VCaP (cell line): ENCODE measurements around the gene RUNX2.
"Not testable (repeated sequence)": the region's sequence is repeated elsewhere in the genome, so short reads cannot be mapped to it uniquely, and the experiment has no call there.

Experiments used
- H3K27ac ChIP-seq: fragments of 450-650 bp; 2 replicates; pipeline ENCODE4 v1.5.1; 2017
- TF ChIP-seq, protein P1 (sequence below): fragments of 450-650 bp; conservative IDR thresholded peaks from 2 replicates; pipeline ENCODE4 v1.5.1; 2017; ENCODE audit warnings: mild to moderate bottlenecking, moderate library complexity

The RUNX2 gene

DNA sequence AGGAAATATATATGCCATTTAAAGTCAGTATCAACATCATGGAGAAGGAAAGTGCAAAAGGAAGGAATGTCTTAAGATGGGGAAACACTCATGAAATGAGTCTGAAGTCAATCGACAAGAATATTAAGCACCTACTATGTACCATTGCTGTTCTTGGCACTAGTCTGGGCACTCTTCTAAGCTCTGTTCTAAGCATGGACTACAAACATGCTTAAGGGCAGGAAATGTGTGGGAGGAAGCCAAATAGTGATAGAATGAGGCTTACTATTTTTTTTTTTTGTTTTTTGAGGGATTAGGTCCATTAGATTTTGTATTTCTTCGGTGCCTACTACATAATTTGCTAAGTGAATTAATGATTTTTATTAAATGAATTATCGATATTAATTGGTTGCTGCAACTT lies 133.4 kb downstream of the RUNX2 start:
- H3K27ac ChIP-seq = no peak overlapping the region
- TF ChIP-seq, protein P1, sequence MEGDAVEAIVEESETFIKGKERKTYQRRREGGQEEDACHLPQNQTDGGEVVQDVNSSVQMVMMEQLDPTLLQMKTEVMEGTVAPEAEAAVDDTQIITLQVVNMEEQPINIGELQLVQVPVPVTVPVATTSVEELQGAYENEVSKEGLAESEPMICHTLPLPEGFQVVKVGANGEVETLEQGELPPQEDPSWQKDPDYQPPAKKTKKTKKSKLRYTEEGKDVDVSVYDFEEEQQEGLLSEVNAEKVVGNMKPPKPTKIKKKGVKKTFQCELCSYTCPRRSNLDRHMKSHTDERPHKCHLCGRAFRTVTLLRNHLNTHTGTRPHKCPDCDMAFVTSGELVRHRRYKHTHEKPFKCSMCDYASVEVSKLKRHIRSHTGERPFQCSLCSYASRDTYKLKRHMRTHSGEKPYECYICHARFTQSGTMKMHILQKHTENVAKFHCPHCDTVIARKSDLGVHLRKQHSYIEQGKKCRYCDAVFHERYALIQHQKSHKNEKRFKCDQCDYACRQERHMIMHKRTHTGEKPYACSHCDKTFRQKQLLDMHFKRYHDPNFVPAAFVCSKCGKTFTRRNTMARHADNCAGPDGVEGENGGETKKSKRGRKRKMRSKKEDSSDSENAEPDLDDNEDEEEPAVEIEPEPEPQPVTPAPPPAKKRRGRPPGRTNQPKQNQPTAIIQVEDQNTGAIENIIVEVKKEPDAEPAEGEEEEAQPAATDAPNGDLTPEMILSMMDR = no peak

DNA sequence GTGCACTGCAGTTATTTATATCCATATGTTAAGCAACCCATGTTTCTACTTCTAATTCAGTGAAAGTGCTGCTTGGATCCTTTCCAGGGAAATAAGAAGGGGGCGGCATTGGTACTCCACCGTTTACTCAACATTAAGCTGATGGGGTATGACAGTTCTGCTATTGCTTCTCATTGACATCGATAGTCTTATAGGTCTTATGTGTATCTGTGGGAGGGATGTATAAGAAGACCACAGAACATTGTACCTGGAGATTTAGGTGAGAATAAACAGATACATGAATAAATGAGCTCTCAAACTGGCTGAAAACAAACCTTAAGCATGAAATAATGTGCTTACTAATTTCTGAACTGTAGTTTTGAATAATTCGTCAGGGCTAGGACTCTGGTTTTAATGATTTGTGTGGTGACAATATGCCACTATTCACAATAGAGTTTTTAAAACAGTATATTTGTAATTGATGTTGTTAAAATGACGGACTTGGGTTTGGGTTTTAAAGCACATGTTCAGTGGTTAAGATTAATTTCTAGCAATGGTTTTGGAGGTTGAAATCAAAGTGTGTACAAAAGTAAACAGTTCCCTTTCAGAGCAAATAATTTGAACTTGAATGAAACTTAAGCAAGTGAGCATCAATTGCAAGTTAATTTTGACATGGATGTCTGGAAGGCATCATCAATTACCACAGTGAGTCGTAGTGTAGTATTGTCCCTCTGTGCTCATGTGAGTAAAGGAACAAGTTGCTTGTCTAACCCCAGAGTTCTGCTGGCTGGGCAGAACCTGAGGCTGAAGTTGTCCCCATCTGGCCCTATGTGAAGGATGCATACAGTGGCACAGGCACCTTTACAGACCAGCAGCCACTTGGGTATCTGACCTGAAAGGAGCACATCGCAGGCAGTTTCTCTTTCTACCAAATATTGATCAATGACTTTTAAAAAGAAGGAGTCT lies 134.3 kb downstream of the RUNX2 start:
- no peak overlapping the region for H3K27ac ChIP-seq
- TF ChIP-seq, protein P1 = no peak

DNA sequence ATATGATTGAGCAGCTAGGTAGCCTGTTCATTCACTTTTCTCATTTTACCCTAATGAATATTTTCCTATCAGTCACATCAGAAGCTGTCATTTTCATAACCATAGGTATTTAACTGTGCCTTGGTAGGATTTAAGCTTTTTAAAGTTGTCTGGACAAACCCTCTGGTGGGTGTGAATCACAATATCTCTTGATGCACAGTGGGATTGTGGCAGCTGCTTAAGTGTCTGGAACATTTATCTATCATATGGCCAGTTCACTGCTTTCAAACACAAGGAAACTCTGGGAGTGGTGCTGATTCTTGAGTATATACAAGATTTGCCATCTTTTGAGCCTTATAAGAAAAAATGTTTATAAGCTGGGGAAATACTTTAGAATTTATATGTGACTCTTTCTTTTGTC lies 136.6 kb downstream of the RUNX2 start:
- TF ChIP-seq, protein P1 = no peak
- no peak overlapping the region for H3K27ac ChIP-seq

DNA sequence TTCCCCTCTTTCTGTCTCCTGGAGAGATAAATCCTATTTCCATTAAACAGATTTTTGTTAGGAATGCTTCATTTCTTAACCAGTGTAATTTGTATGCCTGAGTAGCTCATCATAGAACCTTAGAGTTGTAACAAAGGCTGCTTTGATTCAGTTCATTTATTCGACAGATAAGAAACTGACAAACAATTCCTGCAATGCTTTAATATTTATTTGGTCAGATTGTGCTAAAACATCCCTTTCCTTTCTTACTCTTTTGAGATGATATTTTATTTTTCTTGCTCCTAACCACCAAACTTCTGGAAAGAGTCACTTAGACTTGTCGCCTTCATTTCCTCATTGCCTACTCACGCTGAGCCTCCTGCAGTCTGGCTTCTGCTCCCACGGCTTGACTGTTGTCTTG lies 138.6 kb downstream of the RUNX2 start:
- no peak overlapping the region for H3K27ac ChIP-seq
- TF ChIP-seq, protein P1 = no peak

DNA sequence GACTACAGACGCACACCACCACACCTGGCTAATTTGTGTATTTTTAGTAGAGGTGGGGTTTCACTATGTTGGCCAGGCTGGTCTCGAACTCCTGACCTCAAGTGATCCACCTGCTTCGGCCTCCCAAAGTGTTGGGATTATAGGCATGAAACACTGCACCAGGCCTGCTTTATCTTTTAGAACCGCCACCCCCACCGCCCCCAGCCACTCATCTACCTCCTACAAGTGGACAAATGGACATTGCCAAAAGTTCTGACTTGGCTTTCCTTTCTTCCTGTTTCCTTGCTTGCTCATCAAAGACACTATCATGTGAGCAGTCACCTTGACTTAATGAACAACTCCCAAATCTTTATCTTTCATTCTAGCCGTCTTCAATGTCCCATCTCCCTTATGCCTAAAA lies 139.3 kb downstream of the RUNX2 start:
- not testable (repeated sequence) for H3K27ac ChIP-seq

DNA sequence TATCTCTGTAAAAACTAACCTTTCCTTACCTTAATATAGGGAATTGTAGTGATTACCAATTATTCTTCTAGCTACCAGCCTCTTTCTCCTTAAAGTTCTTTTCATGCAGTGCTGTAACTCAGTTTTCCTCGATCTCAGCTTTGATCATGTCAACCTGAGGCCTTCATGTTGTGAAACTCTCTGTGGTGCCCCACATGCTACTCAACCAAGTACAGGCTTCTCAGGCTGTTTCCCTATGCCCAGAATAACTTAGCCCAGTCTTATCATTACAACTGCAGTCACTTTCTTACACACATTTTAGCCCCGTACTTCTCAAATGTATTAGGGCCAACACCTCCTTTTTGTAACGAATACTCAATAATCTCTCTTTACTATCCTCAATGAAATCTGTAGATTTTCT lies 139.7 kb downstream of the RUNX2 start:
- H3K27ac ChIP-seq = no peak overlapping the region
- TF ChIP-seq, protein P1 = no peak

DNA sequence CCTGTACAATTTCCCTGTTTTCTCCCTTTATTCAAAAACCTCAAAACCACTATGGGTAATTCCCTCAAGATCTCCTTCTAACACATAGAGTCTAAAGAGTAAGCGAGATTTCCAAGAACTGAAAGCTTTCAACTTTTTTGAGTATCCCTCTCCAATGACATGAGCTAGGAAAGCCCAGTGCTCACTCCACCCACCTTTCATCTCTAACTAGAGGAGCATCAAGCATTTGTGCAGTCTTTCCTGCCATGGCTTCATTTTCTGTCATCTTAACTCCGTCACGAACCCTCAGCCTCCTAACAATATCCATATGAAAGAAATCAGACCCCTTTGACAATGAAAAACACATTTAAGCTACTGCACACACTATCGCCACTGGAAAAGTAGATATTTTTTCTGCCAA lies 141.5 kb downstream of the RUNX2 start:
- TF ChIP-seq, protein P1 = no peak
- H3K27ac ChIP-seq = no peak overlapping the region

DNA sequence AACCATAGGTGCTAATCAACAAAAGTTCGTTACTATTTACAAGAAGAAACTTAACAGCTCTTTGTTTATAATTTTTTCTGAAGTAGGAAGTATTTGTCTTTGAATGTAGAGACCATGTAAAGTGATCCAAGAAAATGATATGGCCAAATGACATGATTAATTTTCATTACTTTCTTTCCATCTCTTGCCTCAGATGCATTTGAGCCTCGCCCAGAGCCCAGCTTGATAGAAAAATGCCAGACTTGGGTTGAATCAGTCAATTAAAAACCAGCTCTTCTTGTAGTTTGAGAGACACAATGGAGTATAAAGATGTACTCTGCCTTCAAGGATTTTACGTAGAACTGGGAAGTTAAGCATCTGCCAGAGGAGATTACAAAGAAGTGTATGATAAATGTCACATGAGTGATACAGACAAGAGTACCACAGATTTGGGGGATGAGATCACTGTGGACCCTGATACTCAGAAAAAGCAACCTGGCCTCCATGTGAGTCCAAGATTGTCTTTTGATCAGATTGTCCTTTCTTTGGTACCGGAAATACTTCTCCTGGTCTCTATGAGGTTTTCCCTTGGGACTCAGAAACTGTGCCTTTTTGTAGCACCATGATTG lies 142.1 kb downstream of the RUNX2 start:
- TF ChIP-seq, protein P1 = no peak
- H3K27ac ChIP-seq = no peak overlapping the region
